H9 (cell line): ENCODE data around the gene RPA1. TPM values are rescaled to one million over a fixed set of nuclear protein-coding genes. Genes with fewer than 3 reads are reported as not detected.

Experiments used
- DNase-seq: peaks from one replicate; pipeline ENCODE4 v3.0.0-alpha.2; 2017
- H2AFZ ChIP-seq: one replicate; pipeline ENCODE4 v1.6.1; 2013; ENCODE audit warnings: mild to moderate bottlenecking, low read length, control low read depth, moderate library complexity
- H2AK5ac ChIP-seq: 2 replicates; pipeline ENCODE4 v1.6.1; 2013; ENCODE audit warnings: low read length, control low read depth, mixed read lengths; ENCODE audit not compliant: insufficient read length
- H2BK120ac ChIP-seq: one replicate; pipeline ENCODE4 v1.6.1; 2013; ENCODE audit warnings: low read depth, mild to moderate bottlenecking, low read length, control low read depth, inconsistent platforms; ENCODE audit not compliant: poor library complexity, severe bottlenecking
- H2BK12ac ChIP-seq: 2 replicates; pipeline ENCODE4 v1.6.1; 2013; ENCODE audit warnings: low read length, control low read depth, mixed read lengths, low read depth; ENCODE audit not compliant: insufficient read length
- H2BK15ac ChIP-seq: 2 replicates; pipeline ENCODE4 v1.6.1; 2013; ENCODE audit warnings: low read depth, low read length, control low read depth
- H2BK20ac ChIP-seq: one replicate; pipeline ENCODE4 v1.6.1; 2013; ENCODE audit warnings: low read depth, mild to moderate bottlenecking, low read length, control low read depth, inconsistent platforms; ENCODE audit not compliant: poor library complexity, severe bottlenecking
- H2BK5ac ChIP-seq: 2 replicates; pipeline ENCODE4 v1.6.1; 2013; ENCODE audit warnings: low read length, control low read depth, mixed read lengths; ENCODE audit not compliant: insufficient read length
- H3K14ac ChIP-seq: 2 replicates; pipeline ENCODE4 v1.6.1; 2013; ENCODE audit warnings: low read length, control low read depth; ENCODE audit not compliant: insufficient read depth
- H3K18ac ChIP-seq: 2 replicates; pipeline ENCODE4 v1.6.1; 2013; ENCODE audit warnings: low read depth, mild to moderate bottlenecking, mixed read lengths, low read length, control low read depth; ENCODE audit not compliant: insufficient read length
- H3K23ac ChIP-seq: 2 replicates; pipeline ENCODE4 v1.6.1; 2013; ENCODE audit warnings: low read length, control low read depth, mixed read lengths, low read depth; ENCODE audit not compliant: insufficient read length
- H3K23me2 ChIP-seq: 2 replicates; pipeline ENCODE4 v1.6.1; 2013; ENCODE audit warnings: low read depth, mild to moderate bottlenecking, mixed read lengths, low read length, control low read depth; ENCODE audit not compliant: insufficient read length, poor library complexity, severe bottlenecking
- H3K27ac ChIP-seq: 2 replicates; pipeline ENCODE4 v1.5.1; 2013; ENCODE audit warnings: low read length, control low read depth, mixed read lengths, low read depth; ENCODE audit not compliant: insufficient read length
- H3K27me3 ChIP-seq: 2 replicates; pipeline ENCODE4 v1.6.1; 2013; ENCODE audit warnings: low read length, control low read depth, inconsistent platforms; ENCODE audit not compliant: insufficient read depth
- H3K4ac ChIP-seq: 2 replicates; pipeline ENCODE4 v1.6.1; 2013; ENCODE audit warnings: low read depth, mild to moderate bottlenecking, control low read depth, inconsistent platforms, low read length, moderate library complexity
- H3K4me1 ChIP-seq: 2 replicates; pipeline ENCODE4 v1.6.1; 2013; ENCODE audit warnings: low read length, control low read depth, inconsistent platforms; ENCODE audit not compliant: insufficient read depth
- H3K4me2 ChIP-seq: 2 replicates; pipeline ENCODE4 v1.6.1; 2013; ENCODE audit warnings: low read length, control low read depth, mixed read lengths; ENCODE audit not compliant: insufficient read length, insufficient read depth
- H3K56ac ChIP-seq: 2 replicates; pipeline ENCODE4 v1.6.1; 2013; ENCODE audit warnings: low read depth, mild to moderate bottlenecking, mixed read lengths, low read length, control low read depth; ENCODE audit not compliant: insufficient read length
- H3K79me1 ChIP-seq: 2 replicates; pipeline ENCODE4 v1.6.1; 2013; ENCODE audit warnings: low read depth, mild to moderate bottlenecking, moderate library complexity, low read length, control low read depth, inconsistent platforms; ENCODE audit not compliant: insufficient read depth, poor library complexity, severe bottlenecking
- H3K79me2 ChIP-seq: 2 replicates; pipeline ENCODE4 v1.6.1; 2013; ENCODE audit warnings: low read length, control low read depth, inconsistent platforms; ENCODE audit not compliant: insufficient read depth
- H3K9ac ChIP-seq: 2 replicates; pipeline ENCODE4 v1.6.1; 2013; ENCODE audit warnings: low read length, control low read depth, mixed read lengths; ENCODE audit not compliant: insufficient read length; ENCODE audit errors: extremely low read depth
- H3K9me3 ChIP-seq: one replicate; pipeline ENCODE4 v1.6.1; 2013; ENCODE audit warnings: low read depth, low read length, inconsistent platforms; ENCODE audit not compliant: control insufficient read depth
- H3T11ph ChIP-seq: one replicate; pipeline ENCODE4 v1.6.1; 2013; ENCODE audit warnings: mild to moderate bottlenecking, low read length, control low read depth, inconsistent platforms
- H4K20me1 ChIP-seq: one replicate; pipeline ENCODE4 v1.6.1; 2013; ENCODE audit not compliant: control insufficient read depth, insufficient read length, insufficient read depth
- H4K5ac ChIP-seq: 2 replicates; pipeline ENCODE4 v1.6.1; 2013; ENCODE audit warnings: low read depth, mild to moderate bottlenecking, mixed read lengths, low read length, control low read depth; ENCODE audit not compliant: insufficient read length
- H4K8ac ChIP-seq: replicated peaks from 2 replicates; pipeline ENCODE4 v1.6.1; 2013; ENCODE audit warnings: low read length, control low read depth, mixed read lengths, low read depth; ENCODE audit not compliant: insufficient read length
- H4K91ac ChIP-seq: 2 replicates; pipeline ENCODE4 v1.6.1; 2013; ENCODE audit warnings: low read depth, mild to moderate bottlenecking, moderate library complexity, mixed read lengths, low read length, control low read depth; ENCODE audit not compliant: insufficient read length
- H3K27ac Mint-ChIP-seq, 3 experiments: 2 replicates in 2 of 3; 3 replicates in 1 of 3; pipeline ENCODE4 v1.8.0; 2020 to 2021; ENCODE audit warnings: mixed read lengths in 3 of 3, mild to moderate bottlenecking in 1 of 3, moderate library complexity in 1 of 3
- H3K27me3 Mint-ChIP-seq: 2 replicates; pipeline ENCODE4 v1.8.0; 2021; ENCODE audit warnings: low read depth, mild to moderate bottlenecking, moderate library complexity, mixed read lengths
- H3K36me3 Mint-ChIP-seq, 3 experiments: 2 replicates in 2 of 3; 3 replicates in 1 of 3; pipeline ENCODE4 v1.8.0; 2020 to 2021; ENCODE audit warnings: low read depth in 3 of 3, mixed read lengths in 3 of 3; ENCODE audit not compliant: insufficient read depth in 1 of 3
- H3K4me1 Mint-ChIP-seq, 2 experiments: 2 replicates each; pipeline ENCODE4 v1.8.0; 2020; ENCODE audit warnings: mixed read lengths in 2 of 2
- H3K4me3 Mint-ChIP-seq, 2 experiments: 2 replicates in 1 of 2; 3 replicates in 1 of 2; pipeline ENCODE4 v1.8.0; 2020 to 2021; ENCODE audit warnings: mild to moderate bottlenecking in 2 of 2, mixed read lengths in 2 of 2, moderate library complexity in 1 of 2
- H3K9me3 Mint-ChIP-seq, 2 experiments: 2 replicates in 1 of 2; 3 replicates in 1 of 2; pipeline ENCODE4 v1.8.0; 2020; ENCODE audit warnings: mild to moderate bottlenecking in 2 of 2, mixed read lengths in 2 of 2, moderate library complexity in 1 of 2
- WGBS: extraction: QIAGEN DNeasy Blood & Tissue Kit; methylation state at CpG from one replicate; pipeline ENCODE4 v1.1.7; 2013; ENCODE audit warnings: missing lambda C conversion rate, low lambda C conversion rate, mixed read lengths; ENCODE audit not compliant: insufficient read length; ENCODE audit errors: extremely low coverage; 5-methylcytosine and 5-hydroxymethylcytosine counted together
- total RNA-seq: library from RNA; stranded (reverse); gene quantifications from 2 replicates; pipeline ENCODE4 v1.2.1, GENCODE V29; 2021
- TF ChIP-seq, protein P1 (sequence below): fragments of 200-600 bp; sonication (generic); conservative IDR thresholded peaks from 3 replicates; pipeline ENCODE4 v1.8.0; 2021; ENCODE audit warnings: antibody characterized with exemption, mild to moderate bottlenecking

RPA1 gene
- total RNA-seq, 1 experiment from 2014 or later: 215 TPM

DNA sequence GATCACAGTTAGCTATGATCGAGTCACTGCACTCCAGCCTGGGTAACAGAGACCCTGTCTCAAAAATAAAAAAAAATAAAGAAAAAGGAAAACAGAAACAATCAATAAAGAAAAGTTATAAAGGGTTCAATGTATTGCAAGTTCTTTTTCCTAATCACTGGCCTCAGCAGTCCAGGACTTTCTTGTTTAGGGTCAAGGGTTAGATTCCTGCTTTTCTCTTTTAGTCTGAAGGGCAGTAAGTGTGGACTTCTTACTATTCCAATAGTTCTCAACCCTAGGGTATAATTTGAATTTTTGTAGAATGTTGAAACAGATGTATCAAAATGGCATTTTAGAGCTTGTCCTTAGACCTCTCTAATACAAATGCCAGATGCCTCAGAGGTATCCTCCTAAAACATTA lies 27.4 kb upstream of the RPA1 start:
- Histone ChIP-seq H2AFZ (no peak overlapping the region), H3T11ph (no peak overlapping the region), H3K27ac (no peak overlapping the region), H2BK120ac (no peak overlapping the region), H3K23ac (no peak overlapping the region), H3K4me2 (no peak overlapping the region), H2BK15ac (no peak overlapping the region), H4K20me1 (no peaks in the 10 kb centered on the region), H3K4ac (no peak overlapping the region), H4K91ac (no peak overlapping the region), H3K79me1 (no peaks in the 10 kb centered on the region), H3K9me3 (no peaks in the 10 kb centered on the region), H3K56ac (no peak overlapping the region), H2BK12ac (no peak overlapping the region), H3K18ac (no peak overlapping the region), H3K79me2 (no peaks in the 10 kb centered on the region), H3K27me3 (no peaks in the 10 kb centered on the region), H2BK20ac (no peak overlapping the region), H4K5ac (no peak overlapping the region), H2AK5ac (no peak overlapping the region), H3K23me2 (no peaks in the 10 kb centered on the region), H3K14ac (no peak overlapping the region), H3K4me1 (no peaks in the 10 kb centered on the region), H4K8ac (no peak overlapping the region), H2BK5ac (no peak overlapping the region), H3K9ac (no peak overlapping the region)
- peaks cover 15 to 64% (median 42%) of the 10 kb centered on the region in 3 experiments; a peak in 6 of 7 replicates for H3K36me3 Mint-ChIP-seq
- TF ChIP-seq, protein P1, sequence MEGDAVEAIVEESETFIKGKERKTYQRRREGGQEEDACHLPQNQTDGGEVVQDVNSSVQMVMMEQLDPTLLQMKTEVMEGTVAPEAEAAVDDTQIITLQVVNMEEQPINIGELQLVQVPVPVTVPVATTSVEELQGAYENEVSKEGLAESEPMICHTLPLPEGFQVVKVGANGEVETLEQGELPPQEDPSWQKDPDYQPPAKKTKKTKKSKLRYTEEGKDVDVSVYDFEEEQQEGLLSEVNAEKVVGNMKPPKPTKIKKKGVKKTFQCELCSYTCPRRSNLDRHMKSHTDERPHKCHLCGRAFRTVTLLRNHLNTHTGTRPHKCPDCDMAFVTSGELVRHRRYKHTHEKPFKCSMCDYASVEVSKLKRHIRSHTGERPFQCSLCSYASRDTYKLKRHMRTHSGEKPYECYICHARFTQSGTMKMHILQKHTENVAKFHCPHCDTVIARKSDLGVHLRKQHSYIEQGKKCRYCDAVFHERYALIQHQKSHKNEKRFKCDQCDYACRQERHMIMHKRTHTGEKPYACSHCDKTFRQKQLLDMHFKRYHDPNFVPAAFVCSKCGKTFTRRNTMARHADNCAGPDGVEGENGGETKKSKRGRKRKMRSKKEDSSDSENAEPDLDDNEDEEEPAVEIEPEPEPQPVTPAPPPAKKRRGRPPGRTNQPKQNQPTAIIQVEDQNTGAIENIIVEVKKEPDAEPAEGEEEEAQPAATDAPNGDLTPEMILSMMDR: no peak
- WGBS: no CpG with 5 or more reads among the region's 1 CpG
- no peaks in the 10 kb centered on the region for H3K9me3 Mint-ChIP-seq
- no peak overlapping the region for H3K27ac Mint-ChIP-seq
- no peak for DNase-seq
- H3K27me3 Mint-ChIP-seq: no peaks in the 10 kb centered on the region
- H3K4me3 Mint-ChIP-seq: no peak overlapping the region
- H3K4me1 Mint-ChIP-seq: no peaks in the 10 kb centered on the region
